Embryonic facial prominence (tissue), 1 donor: Measurements from ENCODE around the gene ECSCR.
"Not testable (repeated sequence)": the region's sequence is repeated elsewhere in the genome, so short reads cannot be mapped to it uniquely, and the experiment has no call there.

Experiments used
- DNase-seq: peaks from one replicate; pipeline ENCODE4 v3.0.0-alpha.2; 2016; ENCODE audit errors: extremely low spot score

The ECSCR gene

DNA sequence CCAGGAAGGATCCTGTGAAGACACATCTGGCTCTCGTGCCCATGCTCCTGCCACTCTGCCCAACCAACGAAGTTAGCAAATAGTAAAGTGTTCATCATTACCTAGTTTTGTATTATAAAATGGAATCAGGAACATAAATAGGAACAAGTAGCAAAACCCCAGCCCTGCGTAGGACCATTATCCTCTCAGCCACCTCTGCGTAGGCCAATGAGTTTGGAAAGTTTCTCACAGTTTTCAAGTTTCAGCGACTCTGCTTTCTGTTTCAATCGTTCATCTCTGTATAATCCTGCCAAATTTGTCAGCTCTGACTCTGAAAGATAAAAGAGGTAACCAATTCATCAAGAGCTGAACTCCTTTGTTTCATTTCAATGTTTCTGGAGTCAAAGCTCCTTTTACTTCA, 48.6 kb downstream of the ECSCR start:
- DNase-seq: no peak

DNA sequence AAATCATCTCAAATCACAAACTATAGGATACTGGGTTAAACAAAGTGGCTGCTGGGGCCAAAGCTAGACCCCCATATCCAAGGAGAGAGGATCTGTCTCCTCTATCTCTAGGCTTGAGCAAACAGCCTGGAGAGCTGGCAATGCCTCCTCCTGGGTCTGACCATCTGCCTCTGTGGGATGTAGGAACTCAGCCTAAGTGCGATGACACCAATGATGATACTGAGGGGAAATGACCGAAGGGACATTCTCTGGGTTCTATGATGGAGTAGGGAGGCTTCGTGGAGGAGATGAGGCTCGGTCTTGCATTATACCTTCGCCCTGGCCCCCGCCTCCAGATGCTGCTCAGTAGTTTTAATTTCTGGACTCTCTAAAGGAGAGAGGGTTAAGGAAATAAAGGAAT, 49.4 kb downstream of the ECSCR start:
- DNase-seq: no peak

DNA sequence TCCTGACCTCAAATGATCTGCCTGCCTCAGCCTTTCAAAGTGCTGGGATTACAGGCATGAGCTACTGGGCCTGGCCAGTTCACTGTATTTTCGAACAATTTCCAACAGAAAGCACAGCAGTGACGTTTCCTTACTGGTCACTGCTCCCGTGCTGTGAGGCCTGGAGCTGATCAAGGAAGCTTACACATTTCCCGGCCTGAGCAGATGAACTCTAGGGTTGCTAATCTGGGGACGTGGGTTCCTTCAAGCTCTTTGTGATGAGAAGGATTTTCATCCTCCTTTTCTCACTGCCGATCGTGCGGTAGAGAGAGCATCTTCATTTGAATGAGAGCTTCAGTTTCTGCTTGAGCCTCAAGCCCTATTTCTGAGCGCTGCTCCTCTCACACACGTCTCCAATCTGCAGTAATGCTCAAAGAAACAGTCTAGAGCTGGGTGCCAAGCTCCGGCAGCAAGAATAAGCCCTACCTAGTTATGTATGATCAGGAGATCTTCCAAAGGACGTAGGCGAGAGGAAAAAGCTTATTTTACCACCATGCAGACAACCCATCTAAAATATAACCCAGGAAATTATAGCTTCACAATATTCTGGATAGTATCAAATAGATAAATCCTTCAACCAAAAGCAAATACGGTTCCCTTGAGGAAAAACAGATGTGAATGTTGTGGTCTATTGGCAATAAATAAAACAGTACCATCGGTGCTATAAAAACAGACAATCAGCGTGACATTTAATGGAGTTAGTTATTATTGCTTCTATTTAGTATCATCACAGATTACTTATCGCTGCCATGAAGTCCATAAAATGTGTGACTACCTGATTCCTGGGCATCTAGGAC, 51.3 kb downstream of the ECSCR start:
- DNase-seq: no peak

DNA sequence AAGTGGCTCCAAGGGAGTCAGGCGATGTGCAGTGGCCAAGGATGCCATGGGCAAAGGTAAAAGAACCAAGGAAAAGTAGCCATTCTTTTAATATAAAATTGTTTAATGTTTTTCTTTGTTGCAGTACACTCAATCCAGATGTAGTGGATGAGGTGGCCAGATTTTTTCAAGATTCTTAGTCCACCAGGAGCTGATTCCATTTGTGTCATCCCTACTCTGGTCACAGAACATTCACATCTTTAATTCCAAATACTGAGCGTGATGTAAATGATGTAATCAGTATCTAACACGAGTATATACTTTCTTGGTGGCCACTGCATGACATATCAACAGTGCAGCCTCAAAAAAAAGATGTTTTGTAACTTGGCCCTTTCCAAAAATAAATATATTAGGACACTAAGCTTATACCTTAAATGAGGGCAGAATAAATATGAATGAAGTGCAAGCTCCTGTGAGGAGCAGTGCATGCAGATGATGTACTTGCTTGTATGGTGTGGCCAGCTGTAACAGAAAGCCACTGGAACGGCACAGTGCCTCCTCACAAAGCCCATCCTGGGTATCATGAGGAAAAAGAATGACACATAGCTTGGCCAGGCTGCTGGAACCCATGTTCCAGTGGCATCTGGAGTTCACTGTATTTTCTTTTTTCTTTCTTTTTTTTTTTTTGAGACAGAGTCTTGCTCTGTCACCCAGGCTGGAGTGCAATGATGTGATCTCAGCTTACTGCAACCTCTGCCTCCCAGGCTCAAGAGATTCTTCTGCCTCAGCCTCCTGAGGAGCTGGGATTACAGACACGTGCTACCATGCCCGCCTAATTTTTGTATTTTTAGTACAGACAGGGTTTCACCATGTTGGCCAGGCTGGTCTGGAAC, 52.2 kb downstream of the ECSCR start:
- no peak for DNase-seq

DNA sequence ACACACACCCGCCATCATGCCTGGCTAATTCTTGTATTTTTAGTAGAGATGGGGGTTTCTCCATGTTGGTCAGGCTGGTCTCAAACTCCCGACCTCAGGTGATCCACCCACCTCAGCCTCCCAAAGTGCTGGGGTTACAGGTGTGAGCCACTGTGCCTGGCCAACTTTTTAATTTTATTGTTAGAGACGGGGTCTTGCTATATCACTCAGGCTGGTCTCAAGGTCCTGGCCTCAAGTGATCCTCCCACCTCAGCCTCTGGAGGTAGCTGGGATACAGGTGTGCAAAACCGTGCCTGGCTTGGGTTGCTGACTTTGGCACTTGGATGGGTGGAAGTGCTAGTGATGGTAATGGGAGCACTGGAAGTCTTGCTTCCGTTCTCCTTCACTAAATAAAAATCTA, 53.4 kb downstream of the ECSCR start:
- DNase-seq: not testable (repeated sequence)

DNA sequence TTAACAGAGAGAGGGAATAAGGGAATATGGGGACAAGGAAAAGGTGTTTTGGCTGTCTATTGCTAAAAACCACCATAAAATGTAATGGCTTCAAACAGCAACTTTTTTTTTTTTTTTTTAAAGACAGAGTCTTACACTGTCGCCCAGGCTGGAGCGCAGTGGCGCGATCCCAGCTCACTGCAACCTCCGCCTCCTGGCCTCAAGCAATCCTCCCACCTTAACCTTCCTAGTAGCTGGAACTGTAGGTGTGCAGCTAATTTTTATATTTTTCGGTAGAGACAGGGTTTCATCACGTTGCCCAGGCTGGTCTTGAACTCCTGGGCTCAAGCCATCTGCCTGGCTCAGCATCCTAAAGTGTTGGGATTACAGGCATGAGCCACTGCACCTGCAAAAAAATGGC, 54.4 kb downstream of the ECSCR start:
- no peak for DNase-seq

DNA sequence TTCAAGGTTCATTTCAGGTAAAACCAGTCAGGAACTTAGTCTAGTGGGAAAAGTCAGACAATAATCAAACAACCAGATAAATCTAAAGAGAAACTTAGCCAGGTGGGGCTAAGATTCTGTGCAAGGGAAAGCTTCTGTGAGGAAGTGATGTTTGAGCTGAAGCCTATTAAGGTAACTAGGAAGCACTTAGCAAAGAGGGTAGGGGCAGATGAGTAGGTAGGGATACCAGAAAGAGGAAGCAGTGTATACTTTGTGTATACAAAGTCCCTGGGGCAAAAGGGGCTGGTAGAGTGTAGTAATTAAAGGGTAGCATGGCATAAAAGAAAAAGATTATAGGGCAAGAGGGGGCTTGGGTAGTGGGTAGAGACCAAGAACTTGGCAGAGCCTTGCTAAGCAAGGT, 55.0 kb downstream of the ECSCR start:
- no peak for DNase-seq

DNA sequence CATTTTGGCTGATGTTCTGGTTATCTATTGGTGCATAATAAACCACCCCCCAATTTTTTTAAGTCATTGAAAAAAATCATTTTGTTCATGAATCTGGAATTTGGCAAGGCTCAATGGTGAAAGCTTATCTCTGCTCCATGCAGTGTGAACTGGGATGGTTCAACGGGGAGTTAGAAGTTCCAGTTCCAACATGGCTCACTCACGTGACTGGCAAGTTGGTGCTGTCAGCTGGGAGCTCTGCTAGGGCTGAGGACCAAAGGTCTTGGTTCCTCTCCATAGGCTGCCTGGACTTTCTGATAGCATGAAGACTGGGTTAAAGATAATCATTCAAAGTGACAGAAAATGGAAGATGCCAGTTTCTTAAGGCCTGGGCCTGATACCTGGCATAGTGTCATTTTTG, 55.6 kb downstream of the ECSCR start:
- no peak for DNase-seq

DNA sequence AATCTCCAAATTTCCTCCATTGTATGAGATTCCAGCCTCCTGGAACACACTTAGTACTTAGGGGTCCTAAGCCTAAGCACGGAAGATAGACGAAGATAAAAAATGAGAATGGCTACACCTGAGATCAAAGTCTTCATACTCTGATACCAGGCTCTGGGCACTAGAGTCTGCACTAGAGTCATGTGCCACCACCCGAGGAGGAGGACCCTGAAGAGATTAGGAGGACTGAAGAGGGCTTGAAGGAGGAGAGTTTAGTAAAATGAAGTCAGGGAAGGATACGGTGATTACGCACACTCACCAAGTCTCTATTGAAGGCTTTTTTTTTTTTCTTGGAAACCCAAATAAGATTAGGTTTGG, 58.1 kb downstream of the ECSCR start:
- DNase-seq: no peak

DNA sequence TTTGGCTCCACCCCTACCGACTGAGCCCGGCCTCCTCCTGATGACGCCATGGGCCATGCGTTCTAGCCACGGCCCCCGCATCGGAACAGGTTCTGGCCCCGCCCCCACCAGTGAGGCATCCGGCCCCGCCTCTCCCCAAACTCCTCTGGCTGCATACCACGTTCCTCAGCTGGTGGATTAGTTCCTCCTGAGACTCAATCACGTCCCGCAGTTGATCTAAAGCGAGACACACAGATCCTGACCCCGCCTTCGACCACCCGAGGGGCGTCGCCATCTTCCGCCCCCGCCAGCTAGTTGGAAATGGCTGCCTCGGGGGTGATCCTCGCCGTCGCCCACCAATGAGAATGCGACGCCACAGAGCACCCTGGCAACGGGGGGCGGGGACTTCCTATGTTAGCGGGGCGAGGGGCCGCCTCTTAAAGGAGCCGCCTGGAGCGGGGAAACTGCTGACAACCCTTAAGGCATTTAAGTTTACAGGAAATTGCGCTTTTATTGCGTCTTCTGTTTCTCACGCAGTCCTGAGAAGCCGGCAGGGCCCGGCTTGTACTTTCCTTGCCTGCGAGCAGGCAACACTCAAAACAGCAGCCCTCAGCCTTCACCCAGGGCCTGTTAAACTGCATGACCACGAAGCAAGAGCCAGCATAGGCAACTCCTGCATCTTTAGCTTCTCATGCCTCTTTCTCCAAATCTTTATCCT, 58.6 kb downstream of the ECSCR start, which contains the start of gene SPATA24:
SPATA24 (minus strand) TSS at position 303 of the 697 bp plus-strand sequence; CDS start at position 274, 29 bp downstream.
- peak; percentile 94 for DNase-seq

DNA sequence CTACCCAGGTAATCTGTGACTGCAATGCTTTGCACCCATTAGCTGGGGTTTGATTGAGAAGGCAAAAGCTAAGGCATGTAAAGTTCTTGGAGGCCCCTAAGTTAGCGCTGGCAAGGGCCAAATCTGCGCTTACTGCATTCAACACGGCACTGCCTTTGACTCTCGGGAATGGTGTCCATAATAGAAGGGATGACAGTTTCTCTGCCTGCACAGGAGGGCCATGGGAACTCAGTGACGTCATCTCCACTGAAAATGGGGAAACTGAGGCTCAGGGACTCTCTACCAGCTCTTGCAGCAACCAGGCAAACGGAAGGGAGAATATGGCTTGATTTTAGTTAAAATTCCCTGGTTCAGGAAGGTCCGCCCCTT, 59.1 kb downstream of the ECSCR start:
- no peak for DNase-seq

DNA sequence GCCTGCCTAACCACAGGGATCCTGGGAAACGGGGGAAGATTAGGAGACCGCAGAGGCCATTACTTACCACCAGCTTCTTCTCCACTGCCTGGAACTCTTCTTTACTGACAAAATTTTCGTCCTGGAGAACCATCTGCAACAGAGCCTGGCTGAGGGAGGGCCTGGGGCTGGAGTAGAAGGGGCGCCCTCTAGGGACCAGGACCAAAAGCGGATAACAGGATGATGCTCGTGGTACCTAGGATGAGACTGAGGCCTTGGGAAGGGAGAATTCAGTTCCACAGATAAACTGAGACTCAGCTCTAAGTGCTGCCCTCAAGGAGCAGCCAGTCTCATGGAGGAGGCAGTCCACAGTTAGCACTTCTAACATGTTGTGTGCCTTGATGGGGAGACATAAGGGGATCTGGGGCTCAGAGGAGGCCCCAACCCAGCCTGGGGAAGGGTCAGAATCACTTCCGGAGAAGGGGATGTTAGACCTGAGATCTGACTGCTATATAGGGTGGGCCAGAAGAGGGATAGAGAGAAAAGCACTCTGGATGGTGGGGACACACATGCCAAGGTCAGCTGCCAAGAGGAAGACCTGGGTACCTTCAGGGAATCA, 59.9 kb downstream of the ECSCR start:
- no peak for DNase-seq

DNA sequence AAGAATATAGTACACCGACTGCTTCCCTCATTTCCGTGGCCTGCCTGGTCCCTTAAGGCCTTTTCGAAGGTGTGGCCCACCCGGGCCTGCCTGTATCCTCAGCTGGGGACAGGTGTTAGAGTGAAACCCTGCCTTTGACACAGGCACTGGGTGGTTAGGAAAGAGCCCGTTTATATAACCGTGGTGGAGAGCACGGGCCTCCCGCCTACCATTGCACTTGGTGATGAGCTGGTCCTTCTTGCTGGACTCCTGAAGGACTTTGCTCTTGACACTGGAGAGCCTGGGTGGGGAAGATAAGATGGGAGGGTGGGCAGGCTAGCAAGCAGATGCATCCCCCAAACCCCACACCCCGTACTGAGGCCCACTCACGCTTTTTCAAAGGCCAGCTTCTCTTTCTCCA, 61.0 kb downstream of the ECSCR start:
- no peak for DNase-seq

DNA sequence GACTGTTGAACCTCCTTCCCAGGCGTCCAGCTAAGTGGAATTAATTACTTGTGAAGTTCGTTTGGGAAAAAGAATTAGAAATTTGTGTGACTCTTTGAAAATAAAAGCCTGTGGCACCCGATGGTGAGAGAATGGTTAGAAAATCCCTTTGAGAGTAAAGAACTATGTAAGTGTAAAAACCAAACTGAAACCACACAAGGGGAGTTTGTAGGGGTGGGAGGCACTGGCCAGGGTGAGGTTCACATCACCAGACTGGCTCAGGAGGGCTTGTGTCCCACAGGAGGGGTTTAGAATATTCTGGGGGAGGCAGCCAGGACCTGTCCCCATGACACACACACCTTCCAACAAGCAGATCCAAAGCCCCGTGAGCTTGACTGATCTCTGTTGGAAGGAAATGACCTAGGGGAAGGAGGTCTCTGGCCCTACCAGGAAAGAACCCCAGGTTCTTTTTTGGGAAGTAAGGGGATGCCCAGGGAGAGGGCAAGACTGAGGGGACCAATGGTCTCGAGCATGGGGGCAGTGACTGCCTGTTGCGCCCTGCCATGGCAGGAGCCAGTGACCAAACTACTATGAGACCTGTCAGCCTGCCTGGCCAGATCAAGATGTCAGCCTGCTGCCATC, 62.9 kb downstream of the ECSCR start:
- DNase-seq: no peak
